Fibroblast of the conjunctiva (primary cell): ENCODE data around the gene SERPINA12.

Experiments used
- DNase-seq: peaks from one replicate; pipeline ENCODE4 v3.0.0-alpha.2; 2010; ENCODE audit warnings: low read depth

Gene SERPINA12

DNA sequence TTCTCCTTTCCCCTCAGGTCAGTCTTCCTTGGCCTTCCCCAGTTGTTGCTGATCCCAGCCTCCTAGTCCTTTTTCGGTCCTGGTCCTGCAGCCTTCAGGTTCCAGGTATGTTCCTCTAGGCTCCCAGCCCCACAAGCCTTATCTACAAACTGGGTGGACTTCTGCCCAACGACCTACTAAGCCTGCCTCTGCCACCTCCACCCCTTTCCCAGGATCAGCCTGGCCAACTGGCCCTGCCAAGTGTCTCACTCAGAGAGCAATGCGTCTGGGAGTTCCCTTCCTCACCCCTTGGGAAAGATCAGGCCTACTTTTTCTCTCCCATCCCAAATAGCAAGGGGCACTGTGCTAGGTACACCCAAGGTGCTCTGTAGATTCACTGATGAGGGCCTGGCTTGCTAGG, at the start of gene SERPINA12:
Gene SERPINA12 (minus strand): TSS at position 114 of the 400 bp plus-strand sequence. CDS start 11,072 bp downstream, outside the sequence.
- DNase-seq = no peak

- no peak for DNase-seq
Measured at GRCh38 chr14:94558842-94559241, 49.6 kb upstream of the SERPINA12 start.

GRCh38 chr14:94557327-94557726, 48.1 kb upstream of the SERPINA12 start:
- DNase-seq = no peak

GRCh38 chr14:94555991-94556390, 46.7 kb upstream of the SERPINA12 start:
- DNase-seq = no peak

DNA sequence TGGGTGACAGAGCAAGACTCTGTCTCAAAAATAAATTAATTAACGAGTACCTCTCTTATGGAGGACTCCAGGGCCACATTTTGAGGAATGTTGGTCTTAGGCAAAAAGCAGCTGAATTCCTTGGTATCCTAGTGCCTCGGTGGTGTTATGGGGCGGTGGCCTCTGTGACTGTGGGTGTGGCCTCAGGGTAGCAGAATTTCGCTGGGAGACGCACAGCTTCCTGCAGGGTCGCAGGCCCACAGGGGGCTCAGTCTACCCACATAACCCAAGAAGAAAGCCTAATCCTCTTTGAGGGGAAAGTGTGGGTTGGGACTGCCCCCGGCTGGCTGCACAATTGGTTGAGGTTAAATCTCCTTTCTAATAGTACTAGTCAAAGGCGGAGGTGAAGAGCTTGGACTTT, 40.8 kb upstream of the SERPINA12 start:
- no peak for DNase-seq

DNA sequence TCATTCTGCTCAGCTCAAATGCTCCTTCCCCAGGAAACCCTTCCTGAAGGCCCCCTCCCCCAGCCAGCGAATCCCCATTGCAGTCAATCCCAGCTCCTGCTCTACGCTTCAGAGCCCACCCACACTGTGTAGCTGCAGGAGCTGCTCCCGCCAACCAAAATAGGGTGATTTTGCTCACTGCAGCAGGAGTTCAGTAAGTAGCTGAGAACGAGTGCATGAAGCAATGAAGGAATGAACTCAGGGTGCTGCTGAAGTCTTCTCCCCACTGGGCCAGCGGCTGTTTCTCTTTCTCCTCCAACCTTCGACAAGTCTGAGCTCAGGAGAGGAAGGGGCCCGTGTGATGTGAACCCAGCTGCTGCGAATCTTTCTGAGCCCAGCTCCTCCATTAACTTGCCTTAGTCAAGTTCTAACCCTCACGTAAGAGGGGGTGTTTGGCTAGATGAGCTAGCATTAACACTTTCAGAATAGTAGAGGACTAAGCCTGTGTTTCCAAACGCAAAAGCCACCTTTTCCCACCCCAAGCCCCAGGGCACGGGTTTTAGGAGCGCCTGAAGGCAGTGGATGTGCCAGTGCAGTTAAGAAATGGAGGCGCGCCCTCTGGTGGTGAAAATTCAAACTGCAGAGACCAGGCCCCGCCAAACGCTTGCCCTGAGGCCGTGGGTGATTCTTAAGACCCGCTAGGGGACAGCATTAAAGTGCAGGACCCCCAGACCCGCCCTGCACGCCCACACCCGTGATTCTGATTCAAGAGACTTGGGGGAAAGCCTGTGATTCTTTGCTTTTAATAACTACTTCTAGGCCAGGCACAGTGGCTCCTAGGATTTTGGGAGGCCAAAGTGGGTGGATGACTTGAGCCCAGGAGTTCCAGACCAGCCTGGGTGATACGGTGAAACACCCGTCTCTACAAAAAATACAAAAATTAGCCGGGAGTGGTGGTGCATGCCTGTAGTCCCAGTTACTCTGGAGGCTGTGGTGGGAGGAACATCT, 40.0 kb upstream of the SERPINA12 start:
- peak; percentile 13 for DNase-seq

DNA sequence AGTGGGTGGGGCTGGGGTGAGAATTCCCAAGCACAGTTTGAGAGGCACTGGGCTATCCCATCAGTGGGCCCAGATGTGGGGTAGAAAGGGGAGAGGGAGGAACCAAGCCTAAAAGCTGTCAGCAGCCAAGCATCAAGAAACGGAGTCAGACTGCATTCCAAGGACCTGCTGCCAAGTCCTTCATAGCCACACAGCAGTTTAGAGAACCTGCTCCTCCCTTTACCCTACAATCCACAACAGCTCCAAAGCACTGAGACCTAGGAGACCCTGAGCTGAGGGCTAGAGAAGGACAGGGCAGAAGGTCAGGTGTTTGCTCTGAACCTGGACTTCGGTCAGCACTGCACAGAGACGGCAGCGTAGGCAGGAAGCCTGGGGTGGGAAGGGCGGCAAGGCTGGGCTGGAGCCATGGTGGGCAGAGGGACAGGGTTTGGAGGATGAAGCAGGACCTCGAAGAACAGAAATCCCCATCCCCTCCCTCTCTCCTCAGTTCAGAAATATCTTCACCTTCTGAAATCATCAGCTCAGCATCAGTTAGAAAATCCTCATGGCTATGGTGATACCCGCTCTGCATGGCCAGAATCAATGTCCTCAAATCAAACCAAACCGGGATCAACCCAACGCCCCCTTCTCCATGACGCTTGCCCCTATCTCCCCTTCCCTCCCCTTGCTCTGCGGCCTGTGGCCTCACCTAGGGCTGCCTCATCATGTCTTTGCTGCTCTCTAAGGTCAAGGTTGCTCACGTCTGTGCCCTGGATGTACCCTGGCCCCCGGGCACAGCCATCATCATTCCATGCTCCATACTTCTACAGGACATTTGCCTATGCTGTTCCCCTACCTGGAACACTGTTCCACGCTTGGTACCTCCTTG, 39.1 kb upstream of the SERPINA12 start:
- DNase-seq = no peak

GRCh38 chr14:94547726-94548125, 38.5 kb upstream of the SERPINA12 start:
- DNase-seq = no peak

- DNase-seq = no peak
Measured at GRCh38 chr14:94547151-94547680, 37.9 kb upstream of the SERPINA12 start.

DNA sequence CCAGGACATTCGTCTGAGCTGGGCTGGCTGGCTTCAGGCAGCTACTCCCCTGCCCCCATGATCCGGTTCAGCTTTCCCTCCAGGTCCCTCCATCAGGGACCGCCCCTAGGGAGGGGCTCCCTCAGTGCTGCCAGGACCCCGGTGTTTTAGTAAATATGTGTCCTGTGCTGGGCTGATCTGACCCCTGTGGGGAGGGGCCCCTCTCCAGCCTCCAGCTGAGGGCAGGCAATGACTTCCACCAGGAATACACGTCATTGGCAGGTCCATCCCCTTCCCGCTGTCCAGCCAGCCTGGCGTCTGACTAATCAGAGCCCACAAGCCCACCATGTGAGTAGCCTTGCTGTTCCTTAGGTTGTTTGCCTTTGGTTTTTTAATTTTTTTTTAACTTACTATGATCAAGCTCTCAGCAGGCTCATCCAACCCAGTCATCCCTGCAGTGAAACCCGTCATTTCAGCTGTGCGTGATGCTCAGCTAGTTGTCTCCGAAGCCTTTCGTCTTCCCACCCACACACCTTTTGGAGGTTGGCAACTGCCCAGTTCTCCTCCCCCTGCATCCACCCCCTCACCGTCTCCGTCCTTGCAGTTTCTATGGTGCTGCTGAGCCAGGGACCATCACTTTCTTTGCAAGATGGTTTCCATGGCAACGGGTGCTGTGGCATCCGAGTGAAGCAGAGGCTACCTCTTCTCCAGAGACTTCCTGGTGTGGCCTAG, 36.0 kb upstream of the SERPINA12 start:
- DNase-seq = no peak

GRCh38 chr14:94544726-94545125, 35.5 kb upstream of the SERPINA12 start:
- no peak for DNase-seq

DNA sequence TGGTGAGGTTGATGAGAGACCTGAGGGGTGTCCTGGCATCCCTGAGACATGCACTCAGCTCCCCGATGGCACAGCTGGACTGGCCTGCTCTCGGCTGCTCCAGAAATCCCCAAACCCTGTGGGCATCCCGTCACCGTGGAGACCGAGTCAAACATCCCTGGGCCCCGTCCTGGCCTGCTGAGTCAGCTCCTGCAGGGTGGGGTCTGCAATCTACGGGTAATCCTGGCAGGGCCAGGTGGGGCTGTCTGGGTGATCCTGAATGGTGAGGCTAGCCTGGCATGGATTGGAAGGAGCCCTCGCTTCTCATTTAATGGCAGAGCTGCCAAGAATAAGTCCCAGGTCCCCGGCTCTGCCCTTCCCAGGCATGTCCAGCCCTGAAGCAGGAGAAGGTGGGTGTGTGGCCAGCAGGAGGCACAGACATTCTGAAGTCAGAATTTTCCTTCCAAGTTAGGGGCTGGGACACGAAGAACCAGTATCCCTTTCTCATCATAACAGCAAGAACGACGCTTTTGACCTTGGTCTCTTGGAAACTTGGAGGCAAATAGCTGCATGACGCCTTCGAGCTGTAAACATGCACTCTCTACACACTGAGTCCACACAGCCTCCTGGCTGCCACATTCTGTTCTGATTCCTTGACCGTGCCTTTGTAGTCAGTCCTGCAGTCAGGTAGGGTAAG, 34.3 kb upstream of the SERPINA12 start:
- DNase-seq = no peak

GRCh38 chr14:94542811-94543440, 33.7 kb upstream of the SERPINA12 start:
- DNase-seq = no peak

DNA sequence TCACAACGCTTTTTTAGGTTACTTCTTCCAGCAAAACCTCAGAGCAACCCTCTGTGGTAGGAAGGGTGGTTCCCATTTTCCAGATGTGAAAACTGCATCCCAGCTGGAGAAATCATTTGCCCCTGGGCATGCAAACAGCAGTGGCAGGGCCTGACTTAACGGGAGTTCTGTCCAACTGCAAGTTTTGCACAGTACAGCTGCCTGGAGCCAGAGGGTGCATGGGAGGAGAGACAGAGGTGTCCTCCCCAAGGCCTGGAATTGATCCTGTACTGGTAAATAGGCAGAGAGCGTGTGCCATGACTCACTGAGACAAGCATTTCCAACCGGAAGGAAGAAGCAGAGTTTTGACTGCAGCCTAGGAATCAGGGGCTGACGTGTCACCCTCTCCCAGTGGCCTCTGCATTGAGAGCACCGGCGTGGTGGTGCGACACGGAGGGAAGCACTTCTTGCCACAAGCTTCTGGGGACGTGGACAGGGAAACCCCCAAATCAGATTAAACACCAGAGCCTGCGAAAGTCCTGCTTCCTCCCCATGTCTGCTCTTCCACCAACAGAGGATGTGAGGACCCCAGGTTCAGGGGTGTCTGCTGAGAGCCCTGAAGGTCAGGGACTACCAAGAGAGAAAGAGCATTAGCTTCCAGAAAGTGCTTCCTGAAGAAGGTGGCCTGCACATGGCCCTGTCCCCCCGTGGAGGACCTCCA, 33.0 kb upstream of the SERPINA12 start:
- DNase-seq = no peak

GRCh38 chr14:94541234-94541975, 32.1 kb upstream of the SERPINA12 start:
- DNase-seq = no peak

DNA sequence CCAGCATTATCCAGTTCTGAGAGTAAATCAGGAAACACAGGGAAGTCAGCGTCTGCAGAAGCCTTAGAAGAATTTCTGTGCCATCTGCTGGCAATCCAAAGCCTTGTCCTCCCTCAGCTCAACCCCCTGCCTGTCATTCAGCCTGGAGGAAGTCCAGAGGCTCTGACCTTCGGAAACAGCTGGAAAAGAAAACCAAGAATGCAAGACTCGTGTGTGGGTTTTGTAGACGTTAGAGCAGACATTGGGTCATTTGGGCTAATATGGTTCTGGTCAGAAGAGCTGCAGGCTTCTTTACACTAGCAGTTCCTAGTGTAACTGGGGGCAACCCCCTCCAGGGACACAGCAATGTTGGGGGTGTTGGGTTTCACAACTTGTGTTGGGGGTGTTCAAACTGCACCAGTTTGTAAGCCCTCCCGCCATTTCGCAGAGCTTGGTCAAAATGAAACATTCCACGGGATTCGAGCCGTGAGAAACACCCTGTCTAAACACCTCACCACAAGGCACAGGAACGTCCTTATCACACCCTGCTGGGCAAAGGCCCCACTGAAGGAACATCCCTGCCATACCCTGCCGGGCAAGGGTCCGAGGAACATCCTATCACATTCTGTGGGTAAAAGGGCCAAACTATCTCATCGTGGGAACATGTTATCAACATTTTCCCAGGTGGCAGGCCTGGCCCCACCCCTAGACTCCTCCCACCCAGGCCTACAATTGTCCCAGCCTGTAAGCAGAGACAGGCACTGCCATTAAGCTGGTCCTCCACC, 30.9 kb upstream of the SERPINA12 start:
- no peak for DNase-seq

GRCh38 chr14:94539181-94539580, 29.9 kb upstream of the SERPINA12 start:
- no peak for DNase-seq

DNA sequence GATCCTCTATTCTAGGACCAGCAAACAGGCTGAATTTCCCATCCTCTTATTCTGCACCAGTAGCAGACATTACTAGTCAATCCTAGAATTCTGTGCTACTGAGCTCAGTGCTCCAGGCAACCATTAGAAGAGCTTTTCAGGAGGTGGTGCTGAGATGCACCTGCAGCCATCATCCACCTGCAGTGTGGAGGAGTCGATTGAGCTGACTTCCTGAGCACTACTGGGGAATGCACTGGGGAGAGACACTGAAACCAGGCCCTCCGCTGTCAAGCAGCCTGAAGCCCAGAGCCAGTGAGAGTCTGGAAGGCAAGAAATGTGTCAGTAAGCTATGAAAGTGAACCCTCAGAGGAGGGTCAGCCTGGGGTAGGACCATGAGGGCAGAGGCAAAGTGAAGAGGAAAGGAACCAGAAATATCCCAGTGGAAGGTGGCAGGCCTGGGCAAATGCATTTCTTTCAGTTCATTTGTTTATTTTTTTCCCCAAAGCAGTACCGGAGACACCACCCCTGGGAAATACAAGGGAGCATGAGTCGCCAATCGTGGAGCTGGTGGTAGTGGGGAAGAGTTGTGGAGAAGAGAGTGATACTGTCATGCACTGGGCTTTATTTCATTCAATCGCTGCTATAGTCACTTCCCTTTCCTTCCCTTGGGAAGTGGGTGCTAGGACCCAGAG, 28.9 kb upstream of the SERPINA12 start:
- no peak for DNase-seq
